Coronary artery (tissue), 2 donors: Measurements from ENCODE around the gene RAB44.

Experiments
- DNase-seq: peaks from one replicate; pipeline ENCODE4 v3.0.0-alpha.2; 2017; ENCODE audit warnings: low spot score
- H3K27ac ChIP-seq, 2 donors: fragments of 200-600 bp; sonication (generic); one replicate each; pipeline ENCODE4 v1.5.1; 2016 to 2019
- H3K4me3 ChIP-seq: fragments of 200-600 bp; sonication (generic); 2 replicates; pipeline ENCODE4 v1.5.1; 2016; ENCODE audit warnings: mild to moderate bottlenecking, moderate library complexity
- CTCF ChIP-seq: fragments of 200-600 bp; sonication (generic); IDR thresholded peaks from one replicate; pipeline ENCODE4 v1.5.1; 2019; ENCODE audit warnings: antibody characterized with exemption

The RAB44 gene

GRCh38 chr6:36759148-36759759 lies 61.6 kb downstream of the RAB44 start:
- Histone ChIP-seq H3K4me3 (no peak overlapping the region), H3K27ac (no peak overlapping the region)
- peak; percentile 88 for DNase-seq
- TF ChIP-seq CTCF = peak; percentile 100

GRCh38 chr6:36760685-36761435 lies 63.2 kb downstream of the RAB44 start:
- Histone ChIP-seq H3K4me3 (no peak overlapping the region), H3K27ac (no peak overlapping the region)
- DNase-seq = no peak
- TF ChIP-seq CTCF = no peak

- Histone ChIP-seq H3K4me3 (no peak overlapping the region), H3K27ac (no peak overlapping the region)
- no peak for DNase-seq
- no peak for TF ChIP-seq CTCF
Observed at GRCh38 chr6:36762123-36762522, 64.5 kb downstream of the RAB44 start.

GRCh38 chr6:36765190-36765589 lies 67.6 kb downstream of the RAB44 start:
- Histone ChIP-seq H3K27ac (no peak overlapping the region), H3K4me3 (no peak overlapping the region)
- no peak for TF ChIP-seq CTCF
- DNase-seq = no peak

GRCh38 chr6:36765594-36766398 lies 68.2 kb downstream of the RAB44 start:
- DNase-seq = no peak
- peak; percentile 66 for TF ChIP-seq CTCF
- no peak overlapping the region for H3K27ac ChIP-seq
- H3K4me3 ChIP-seq = no peak overlapping the region

- TF ChIP-seq CTCF = no peak
- no peak overlapping the region for H3K4me3 ChIP-seq
- H3K27ac ChIP-seq = no peak overlapping the region
- DNase-seq = no peak
Observed at GRCh38 chr6:36766399-36766945, 68.8 kb downstream of the RAB44 start.
